Measurements from ENCODE around the gene RNF220.
"Not testable (repeated sequence)": the region's sequence is repeated elsewhere in the genome, so short reads cannot be mapped to it uniquely, and the experiment has no call there.

Gene RNF220

GRCh38 chr1:44485934-44486460 is 80.9 kb downstream of the RNF220 start:
- DNase-seq (ENCODE audit: low read depth, low spot score) = no peak

- no peak for DNase-seq (ENCODE audit: low read depth, low spot score)
Observed at GRCh38 chr1:44489481-44489880, 84.4 kb downstream of the RNF220 start.

GRCh38 chr1:44496541-44497171 is 91.6 kb downstream of the RNF220 start:
- DNase-seq (ENCODE audit: low read depth, low spot score) = no peak

GRCh38 chr1:44497422-44498170 is 92.5 kb downstream of the RNF220 start:
- no peak for DNase-seq (ENCODE audit: low read depth, low spot score)

- DNase-seq (ENCODE audit: low read depth, low spot score) = no peak
Observed at GRCh38 chr1:44499306-44499705, 94.3 kb downstream of the RNF220 start.

DNA sequence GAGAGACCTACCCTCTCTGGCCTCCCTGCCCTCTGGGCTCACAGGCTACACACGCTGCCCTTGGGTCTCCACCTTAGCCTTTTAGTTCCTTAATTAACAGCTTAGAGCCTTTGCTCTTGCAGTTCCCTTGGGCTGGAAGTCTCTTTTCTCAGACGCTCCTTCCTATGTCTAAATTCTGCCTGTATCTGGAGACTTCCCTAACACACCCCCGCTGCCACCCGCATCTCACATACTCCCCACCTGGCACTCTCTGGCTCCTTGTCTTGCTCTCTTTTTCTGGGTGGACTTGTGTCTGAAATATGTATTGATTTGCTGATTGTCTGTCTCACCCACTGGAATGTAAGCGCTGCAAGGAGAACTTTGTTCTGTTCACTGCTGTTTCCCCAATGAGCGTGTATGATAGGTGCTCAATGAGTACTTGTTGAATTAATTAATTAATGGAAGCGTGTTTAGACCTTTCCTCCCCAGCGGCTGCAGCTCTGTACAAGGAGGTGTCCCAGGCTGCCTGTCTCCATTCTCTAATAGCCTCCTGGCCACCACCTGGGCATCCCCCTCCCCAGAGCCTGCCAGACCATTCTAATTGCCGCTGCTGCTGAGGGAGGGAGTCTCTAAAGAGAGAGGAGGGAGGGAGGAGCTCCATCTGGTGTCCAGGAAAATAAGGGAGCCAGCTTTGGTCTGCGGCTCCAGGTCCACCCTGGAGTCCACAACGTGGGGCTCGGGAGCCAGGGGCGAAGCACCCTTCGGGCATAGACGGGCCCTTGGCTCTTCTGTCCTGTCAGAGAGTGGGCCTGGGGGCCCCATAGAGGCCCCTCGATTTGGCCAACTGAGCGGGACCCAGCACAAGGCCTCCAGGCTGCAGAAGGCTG is 95.4 kb downstream of the RNF220 start:
- peak; percentile 59 for DNase-seq (ENCODE audit: low read depth, low spot score)

DNA sequence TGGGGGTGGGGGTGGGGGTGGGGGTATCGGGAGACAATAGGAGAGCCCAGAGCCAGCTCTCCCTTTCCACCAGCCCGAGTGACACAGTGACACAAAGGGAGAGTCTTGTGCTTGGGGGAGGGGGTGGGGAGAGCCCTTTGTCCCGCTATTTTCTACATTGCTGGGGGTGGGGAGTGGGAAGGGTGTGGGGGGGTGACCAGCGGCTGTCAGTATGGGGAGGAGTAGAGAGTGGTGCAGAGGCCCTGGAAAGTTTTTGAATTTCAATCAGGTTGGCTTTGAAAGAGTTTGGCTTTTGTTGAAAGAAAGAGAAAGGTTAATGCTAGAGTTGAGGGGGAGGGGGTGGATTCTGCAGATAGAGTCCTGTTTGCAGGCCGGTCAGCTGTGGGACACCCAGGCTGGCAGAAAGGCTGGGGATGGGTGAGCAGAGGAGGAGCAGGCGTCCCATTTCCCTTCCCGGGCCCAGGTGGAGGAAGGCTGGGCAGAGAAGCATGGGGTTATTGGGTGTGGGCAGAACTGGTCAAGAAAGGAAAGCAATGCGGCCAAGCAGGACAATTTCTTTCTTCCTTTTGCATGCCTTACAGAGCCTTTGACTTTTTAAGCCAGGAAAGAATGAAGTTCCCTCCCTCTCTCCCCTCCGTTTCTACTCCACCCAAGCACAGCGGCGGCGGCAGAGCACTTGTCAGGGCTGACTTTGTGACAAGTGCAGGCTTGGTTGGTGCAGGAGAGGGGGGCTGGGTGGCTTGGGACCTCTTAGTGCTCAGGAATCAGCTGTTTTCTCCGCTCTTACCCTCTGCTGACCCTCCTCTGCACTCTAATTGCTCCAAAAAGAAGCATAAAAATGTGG is 96.2 kb downstream of the RNF220 start:
- DNase-seq (ENCODE audit: low read depth, low spot score) = no peak

- not testable (repeated sequence) for DNase-seq (ENCODE audit: low read depth, low spot score)
Observed at GRCh38 chr1:44502823-44503222, 97.8 kb downstream of the RNF220 start.

- no peak for DNase-seq (ENCODE audit: low read depth, low spot score)
Observed at GRCh38 chr1:44503625-44504024, 98.6 kb downstream of the RNF220 start.

DNA sequence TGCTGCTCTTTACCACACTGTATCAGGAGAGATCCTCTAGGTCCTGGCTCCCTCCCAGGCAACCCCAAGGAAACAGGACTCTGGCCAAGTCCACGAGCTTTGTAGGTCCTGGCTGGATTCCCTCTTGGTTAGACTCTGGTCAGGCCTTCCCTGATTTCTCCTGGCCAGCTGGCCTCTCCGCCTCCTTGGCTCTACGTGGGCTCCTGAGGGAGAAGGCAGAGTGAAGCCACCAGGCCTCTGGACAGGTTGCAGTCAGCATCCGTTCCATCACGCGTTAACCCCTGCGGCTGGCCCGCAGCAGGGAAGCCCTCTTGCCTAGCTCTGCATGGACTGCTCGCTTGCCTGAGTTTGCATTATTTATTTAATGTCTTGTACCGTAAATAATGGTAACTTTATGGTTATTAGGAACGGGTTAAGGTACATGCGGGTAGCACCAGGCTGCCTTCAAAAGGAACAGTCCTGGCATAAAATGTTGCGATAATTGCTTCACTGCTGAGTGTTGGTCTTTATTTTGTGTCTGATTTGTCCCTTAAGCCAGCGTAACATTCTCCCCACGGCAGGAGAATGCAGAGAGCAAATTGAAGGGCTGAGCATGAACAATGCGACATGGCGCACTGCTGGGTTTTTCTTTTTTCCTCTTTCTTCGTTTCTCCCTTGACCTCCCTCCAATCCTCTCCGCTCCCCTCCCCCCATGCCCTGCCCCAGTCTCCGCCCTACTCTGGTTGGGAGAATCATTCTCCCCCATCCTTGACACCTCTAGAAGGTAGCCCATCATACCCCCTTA is 100.3 kb downstream of the RNF220 start:
- no peak for DNase-seq (ENCODE audit: low read depth, low spot score)

GRCh38 chr1:44507490-44508396 is 102.7 kb downstream of the RNF220 start:
- DNase-seq (ENCODE audit: low read depth, low spot score) = no peak

GRCh38 chr1:44508397-44508745 is 103.3 kb downstream of the RNF220 start:
- no peak for DNase-seq (ENCODE audit: low read depth, low spot score)

- DNase-seq (ENCODE audit: low read depth, low spot score) = no peak
Observed at GRCh38 chr1:44511363-44511762, 106.3 kb downstream of the RNF220 start.

DNA sequence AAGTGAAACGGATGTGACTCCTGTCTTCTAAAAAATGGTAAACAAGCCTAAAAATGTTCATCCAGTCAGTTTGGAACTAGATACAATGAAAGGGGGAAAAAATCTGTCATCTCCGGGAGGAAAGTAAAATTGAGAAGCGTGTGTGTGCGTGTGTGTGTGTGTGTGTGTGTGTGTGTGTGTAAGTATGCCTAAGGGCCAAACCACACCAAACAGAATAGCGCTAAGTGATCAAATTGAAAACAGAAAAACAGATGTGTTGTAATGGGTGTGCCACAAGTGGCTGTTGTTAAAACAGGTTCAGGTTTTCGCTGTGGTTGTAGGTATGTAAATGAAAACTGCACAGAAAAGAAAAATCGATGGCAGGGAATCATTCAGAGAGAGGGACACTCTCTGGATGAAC is 106.7 kb downstream of the RNF220 start:
- DNase-seq (ENCODE audit: low read depth, low spot score) = no peak

DNA sequence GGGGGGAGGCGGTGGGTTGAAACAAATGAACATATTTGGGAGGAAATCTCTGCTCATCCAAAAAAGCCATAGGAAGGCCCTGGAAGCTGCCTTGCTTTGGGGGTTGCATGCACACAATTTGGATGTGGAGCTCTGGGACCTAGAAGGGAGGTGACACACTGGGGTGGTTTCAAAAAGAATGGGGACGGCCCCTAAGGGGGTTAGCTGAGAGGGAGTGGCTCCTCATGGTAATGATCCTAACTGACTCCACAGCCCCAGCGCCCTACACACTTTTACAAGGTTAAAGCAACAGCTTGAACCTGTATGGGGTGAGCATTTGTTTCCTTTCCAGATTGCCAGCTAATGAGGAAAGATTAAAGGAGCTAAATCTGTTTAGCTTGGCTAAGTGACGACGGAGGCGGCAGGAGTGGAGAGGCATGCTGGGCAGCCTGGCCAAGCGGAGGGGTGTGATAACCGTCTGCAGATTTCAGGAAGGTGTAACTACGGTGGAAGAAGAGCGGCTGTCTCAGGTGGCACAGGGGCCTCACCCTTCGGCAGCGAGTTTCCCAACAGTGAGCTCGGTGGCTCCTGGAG is 107.3 kb downstream of the RNF220 start:
- no peak for DNase-seq (ENCODE audit: low read depth, low spot score)

DNA sequence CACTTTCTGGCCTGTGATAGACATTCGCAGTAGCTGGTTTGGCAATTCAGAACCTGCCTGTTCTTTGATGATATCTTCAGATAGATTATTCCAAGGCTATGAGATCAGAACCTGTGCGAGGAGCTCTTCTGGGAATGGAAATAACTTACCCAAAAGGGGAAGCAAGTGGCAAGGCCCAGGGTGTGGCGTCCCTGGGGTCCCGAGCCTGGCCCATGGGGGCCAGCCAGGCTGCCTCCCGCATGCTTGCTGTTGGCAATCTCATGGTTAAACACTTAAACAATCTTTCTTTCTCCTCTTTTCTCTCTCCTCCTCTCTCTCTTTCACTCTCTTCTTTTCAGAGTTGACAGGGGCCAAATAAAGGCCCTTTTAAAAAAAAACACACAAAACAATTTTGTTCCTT is 108.1 kb downstream of the RNF220 start:
- DNase-seq (ENCODE audit: low read depth, low spot score) = no peak

DNA sequence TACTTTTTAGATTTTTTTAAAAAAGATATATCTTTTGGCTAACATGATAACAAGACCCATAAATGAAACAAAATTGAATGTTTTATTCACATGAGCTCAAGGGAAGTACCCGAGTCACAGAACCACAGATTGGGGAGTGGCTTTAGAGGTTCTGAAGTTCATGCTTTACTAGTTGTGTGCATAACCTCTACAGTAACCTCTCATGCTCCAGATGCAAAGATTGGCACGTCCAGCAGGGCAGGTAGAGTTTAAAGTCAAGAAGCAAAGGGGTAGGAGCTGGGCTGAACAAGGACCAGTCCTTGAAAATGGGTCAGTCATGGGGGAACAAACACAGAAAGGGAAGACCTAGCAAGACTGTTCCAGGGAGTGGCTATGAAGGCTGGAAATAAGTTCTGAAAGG is 109.6 kb downstream of the RNF220 start:
- no peak for DNase-seq (ENCODE audit: low read depth, low spot score)

DNA sequence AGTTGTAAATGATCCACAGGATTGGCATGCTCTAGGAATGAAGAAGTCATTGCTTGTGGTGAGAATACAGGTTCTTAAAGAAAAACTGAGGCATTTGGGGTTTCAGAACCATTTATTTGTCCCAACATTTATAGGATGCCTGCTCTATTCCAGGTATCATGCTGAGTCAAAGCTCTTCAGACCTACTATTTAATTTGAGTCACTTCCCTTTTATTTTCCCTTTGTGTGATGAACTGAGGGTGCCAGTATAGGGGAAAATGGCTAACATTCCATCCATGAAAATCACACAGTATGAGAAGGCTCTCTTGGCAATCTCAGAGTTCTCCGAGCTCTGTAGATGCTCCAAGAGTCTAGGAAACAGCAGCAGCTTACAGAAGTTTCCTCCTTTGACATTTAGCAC is 110.4 kb downstream of the RNF220 start:
- DNase-seq (ENCODE audit: low read depth, low spot score) = no peak

- DNase-seq (ENCODE audit: low read depth, low spot score) = no peak
Observed at GRCh38 chr1:44519035-44519676, 114.1 kb downstream of the RNF220 start.
